CD4-positive, alpha-beta T cell treated with Interleukin-4 for 1 hour (primary cell): ENCODE data around the gene ELP4.

Experiments used
- DNase-seq, 2 donors: peaks; one replicate each; pipeline ENCODE4 v3.0.0-alpha.2; 2020 to 2022

The ELP4 gene

GRCh38 chr11:31814176-31814868 is 304.8 kb downstream of the ELP4 start:
- no peak for DNase-seq

GRCh38 chr11:31815711-31816467 is 306.3 kb downstream of the ELP4 start:
- no peak for DNase-seq

- DNase-seq: no peak
Measured at GRCh38 chr11:31816468-31817053, 307.0 kb downstream of the ELP4 start.

- DNase-seq: no peak
Measured at GRCh38 chr11:31817054-31817620, 307.6 kb downstream of the ELP4 start.

GRCh38 chr11:31817621-31818424 is 308.3 kb downstream of the ELP4 start:
- no peak for DNase-seq

- no peak for DNase-seq
Measured at GRCh38 chr11:31818425-31818755, 308.8 kb downstream of the ELP4 start.

- DNase-seq: no peak
Measured at GRCh38 chr11:31818874-31819331, 309.3 kb downstream of the ELP4 start.

- no peak for DNase-seq
Measured at GRCh38 chr11:31819621-31820437, 310.3 kb downstream of the ELP4 start.

- no peak for DNase-seq
Measured at GRCh38 chr11:31820438-31820818, 310.9 kb downstream of the ELP4 start.

- no peak for DNase-seq
Measured at GRCh38 chr11:31821235-31821764, 311.7 kb downstream of the ELP4 start.

- no peak for DNase-seq
Measured at GRCh38 chr11:31821766-31822165, 312.2 kb downstream of the ELP4 start.

- no peak for DNase-seq
Measured at GRCh38 chr11:31822175-31822926, 312.8 kb downstream of the ELP4 start.

GRCh38 chr11:31822927-31823643 is 313.5 kb downstream of the ELP4 start:
- no peak for DNase-seq

- DNase-seq: no peak
Measured at GRCh38 chr11:31823644-31824331, 314.2 kb downstream of the ELP4 start.

GRCh38 chr11:31824332-31824878 is 314.8 kb downstream of the ELP4 start:
- no peak for DNase-seq

GRCh38 chr11:31824879-31825837 is 315.6 kb downstream of the ELP4 start:
- DNase-seq: no peak

- DNase-seq: no peak
Measured at GRCh38 chr11:31825838-31826484, 316.4 kb downstream of the ELP4 start.
